Astrocyte of the spinal cord (primary cell): ENCODE results near the gene ZNF701.
"Not testable (repeated sequence)": the region's sequence is repeated elsewhere in the genome, so short reads cannot be mapped to it uniquely, and the experiment has no call there.

ENCODE experiments used
- DNase-seq: peaks from one replicate; pipeline ENCODE4 v3.0.0; 2011; ENCODE audit warnings: low read depth, low spot score
- H3K4me3 ChIP-seq: 2 replicates; pipeline ENCODE4 v1.5.1; 2011; ENCODE audit warnings: low read depth, mild to moderate bottlenecking, low read length, moderate library complexity
- CTCF ChIP-seq: IDR thresholded peaks from 2 replicates; pipeline ENCODE4 v1.5.1; 2012; ENCODE audit warnings: low read depth, mild to moderate bottlenecking, low read length, inconsistent platforms
- in situ Hi-C: cut with HindIII; loops from 2 replicates; pipeline ENCODE4 v1.10.0; 2017; ENCODE audit warnings: low sequenced_read_pairs

The ZNF701 gene

GRCh38 chr19:52601025-52601973, 31.2 kb downstream of the ZNF701 start:
- TF ChIP-seq CTCF, result peak; percentile 37
- DNase-seq, result peak; percentile 90
- H3K4me3 ChIP-seq, result peak overlapping the region; percentile 45
- in situ Hi-C loops, result no loop called here

- DNase-seq, in situ Hi-C loops: not testable (repeated sequence)
- H3K4me3 ChIP-seq, result peak overlapping the region; percentile 45
- TF ChIP-seq CTCF, result peak; percentile 11
Observed at GRCh38 chr19:52601974-52602366, 31.9 kb downstream of the ZNF701 start.

GRCh38 chr19:52602941-52603340, 32.9 kb downstream of the ZNF701 start:
- TF ChIP-seq CTCF, result no peak
- in situ Hi-C loops, result no loop called here
- no peak for DNase-seq
- H3K4me3 ChIP-seq, result no peak overlapping the region

GRCh38 chr19:52603558-52604207, 33.6 kb downstream of the ZNF701 start:
- no peak for DNase-seq
- H3K4me3 ChIP-seq, result no peak overlapping the region
- in situ Hi-C loops, result no loop called here
- no peak for TF ChIP-seq CTCF

- no peak for DNase-seq
- no peak overlapping the region for H3K4me3 ChIP-seq
- in situ Hi-C loops, result no loop called here
- no peak for TF ChIP-seq CTCF
Observed at GRCh38 chr19:52613299-52613906, 43.3 kb downstream of the ZNF701 start.

GRCh38 chr19:52621376-52621775, 51.3 kb downstream of the ZNF701 start:
- no peak overlapping the region for H3K4me3 ChIP-seq
- in situ Hi-C loops, result no loop called here
- no peak for DNase-seq
- TF ChIP-seq CTCF, result no peak
